A673 (cell line): ENCODE results near the gene ANO4. TPM values are rescaled to one million over a fixed set of nuclear protein-coding genes. Genes with fewer than 3 reads are reported as not detected.
"Not testable (repeated sequence)": the region's sequence is repeated elsewhere in the genome, so short reads cannot be mapped to it uniquely, and the experiment has no call there.

ENCODE experiments used
- BruUV-seq: library from RNA; stranded (reverse); fragments of 400-500 nt; replicated peaks from 2 replicates; lab custom pipeline; 2021; lab: Mats Ljungman, UMichigan
- CTCF ChIA-PET: fragments of 300-600 bp; sonication (Branson Sonifier 250); formaldehyde crosslinking; loops from one replicate; lab custom pipeline; 2022; ENCODE audit warnings: antibody characterized with exemption; lab: Charles Lee
- POLR2A ChIA-PET: fragments of 300-600 bp; sonication (Branson Sonifier 250); formaldehyde crosslinking; loops from one replicate; lab custom pipeline; 2022; ENCODE audit warnings: antibody characterized with exemption; ENCODE audit not compliant: low non-redundant PET; lab: Charles Lee
- DNase-seq: peaks from one replicate; pipeline ENCODE4 v3.0.0-alpha.2; 2015; ENCODE audit warnings: low spot score
- H3K27ac ChIP-seq: fragments of 200-600 bp; sonication (generic); 2 replicates; pipeline ENCODE4 v1.5.1; 2016; ENCODE audit warnings: mixed run types, low read depth, mild to moderate bottlenecking, mixed read lengths, antibody characterized with exemption, low read length; ENCODE audit not compliant: poor library complexity, severe bottlenecking
- H3K27me3 ChIP-seq: fragments of 200-600 bp; sonication (generic); replicated peaks from 2 replicates; pipeline ENCODE4 v1.6.1; 2017; ENCODE audit warnings: mixed run types, low read depth, mild to moderate bottlenecking, mixed read lengths, antibody characterized with exemption, low read length; ENCODE audit not compliant: insufficient read depth, poor library complexity
- H3K36me3 ChIP-seq: fragments of 200-600 bp; sonication (generic); 2 replicates; pipeline ENCODE4 v1.6.1; 2016; ENCODE audit warnings: mixed run types, mild to moderate bottlenecking, mixed read lengths, antibody characterized with exemption, low read length; ENCODE audit not compliant: insufficient read depth, poor library complexity, severe bottlenecking
- H3K4me1 ChIP-seq: fragments of 200-600 bp; sonication (generic); 2 replicates; pipeline ENCODE4 v1.6.1; 2017; ENCODE audit warnings: mixed run types, mild to moderate bottlenecking, mixed read lengths, antibody characterized with exemption, low read length; ENCODE audit not compliant: insufficient read depth, poor library complexity, severe bottlenecking
- H3K4me3 ChIP-seq: fragments of 200-600 bp; sonication (generic); 2 replicates; pipeline ENCODE4 v1.5.1; 2016; ENCODE audit warnings: low read depth, mixed run types, mild to moderate bottlenecking, mixed read lengths, low read length; ENCODE audit not compliant: poor library complexity, severe bottlenecking
- H3K9me3 ChIP-seq: fragments of 200-600 bp; sonication (generic); 2 replicates; pipeline ENCODE4 v1.6.1; 2016; ENCODE audit warnings: mixed run types, low read depth, mild to moderate bottlenecking, mixed read lengths, antibody characterized with exemption, low read length; ENCODE audit not compliant: poor library complexity, severe bottlenecking
- CTCF ChIP-seq: fragments of 300-800, 200-600 bp; sonication (generic); conservative IDR thresholded peaks from 2 replicates; pipeline ENCODE4 v1.5.1; 2017; ENCODE audit warnings: low read depth, mild to moderate bottlenecking, antibody characterized with exemption, low read length, moderate library complexity, mixed read lengths
- EZH2 ChIP-seq: fragments of 200-600 bp; sonication (generic); IDR thresholded peaks from 2 replicates; pipeline ENCODE4 v1.6.1; 2017; ENCODE audit warnings: borderline replicate concordance, low read depth, mild to moderate bottlenecking, mixed read lengths, antibody characterized with exemption, low read length; ENCODE audit not compliant: poor library complexity, severe bottlenecking
- intact Hi-C: fragments of 100-400 bp; cut with micrococcal nuclease; formaldehyde crosslinking; loops from one replicate; pipeline ENCODE4 v1.10.0; 2022; ENCODE audit not compliant: unreplicated experiment
- total RNA-seq: library from RNA; stranded (reverse); gene quantifications from 2 replicates; pipeline ENCODE4 v1.2.3, GENCODE V29; 2021

ANO4 gene
- total RNA-seq, 1 experiment from 2014 or later, result 9.3 TPM

- ChIA-PET CTCF (no interaction called here), POLR2A (no interaction called here)
- no peak for DNase-seq
These were observed 261.4 kb downstream of the ANO4 start for GRCh38 chr12:101055940-101056339.

GRCh38 chr12:101062508-101062907, 267.9 kb downstream of the ANO4 start:
- intact Hi-C loops, H3K4me1 ChIP-seq, H3K9me3 ChIP-seq, H3K4me3 ChIP-seq, CTCF ChIA-PET, H3K27me3 ChIP-seq, POLR2A ChIA-PET, H3K27ac ChIP-seq, BruUV-seq, DNase-seq, H3K36me3 ChIP-seq: not testable (repeated sequence)

More at GRCh38 chr12:101055940-101056339, 261.4 kb downstream of the ANO4 start:
- Histone ChIP-seq H3K4me1 (no peaks in the 10 kb centered on the region), H3K9me3 (no peaks in the 10 kb centered on the region), H3K4me3 (no peak overlapping the region), H3K27ac (no peak overlapping the region), H3K27me3 (no peaks in the 10 kb centered on the region), H3K36me3 (no peaks in the 10 kb centered on the region)
- BruUV-seq, result no TSS peak
- TF ChIP-seq CTCF (no peak), EZH2 (no peak)
- intact Hi-C loops, result no loop called here

- BruUV-seq, result no TSS peak
- Histone ChIP-seq H3K9me3 (no peaks in the 10 kb centered on the region), H3K4me1 (no peaks in the 10 kb centered on the region), H3K36me3 (no peaks in the 10 kb centered on the region), H3K4me3 (no peak overlapping the region), H3K27ac (no peak overlapping the region), H3K27me3 (no peaks in the 10 kb centered on the region)
- POLR2A ChIA-PET, result no interaction called here
- CTCF ChIA-PET, result no interaction called here
- intact Hi-C loops, result no loop called here
- TF ChIP-seq CTCF, result no peak
- no peak for TF ChIP-seq EZH2
- DNase-seq, result no peak
These were observed 270.1 kb downstream of the ANO4 start for GRCh38 chr12:101064721-101065120.

- Histone ChIP-seq H3K9me3 (no peaks in the 10 kb centered on the region), H3K27me3 (no peaks in the 10 kb centered on the region), H3K36me3 (no peaks in the 10 kb centered on the region), H3K27ac (no peak overlapping the region), H3K4me1 (no peaks in the 10 kb centered on the region), H3K4me3 (no peak overlapping the region)
- no peak for DNase-seq
- no TSS peak for BruUV-seq
- ChIA-PET POLR2A (interaction anchor here (0.6 kb wide), 1 partner anchor 397 kb away, joined by 3 read pairs; no protein-coding TSS in a partner anchor), CTCF (no interaction called here)
- TF ChIP-seq EZH2 (no peak), CTCF (no peak)
- intact Hi-C loops, result no loop called here
These were observed 271.9 kb downstream of the ANO4 start for GRCh38 chr12:101066489-101066888.
